Right lobe of liver (tissue), 4 donors: ENCODE data around the gene CREB3.

ENCODE experiments used
- POLR2A ChIP-seq: fragments of 450-650 bp; IDR thresholded peaks from one replicate; pipeline ENCODE4 v1.6.1; 2017; ENCODE audit warnings: antibody characterized with exemption, mild to moderate bottlenecking
- TF ChIP-seq, protein P1 (sequence below), 4 donors: fragments of 200-600 bp in 3 of 4; fragments of 450-650 bp in 1 of 4; IDR thresholded peaks; one replicate each; pipeline versions ENCODE4 v1.5.1 to v1.8.0; 2016 to 2022; ENCODE audit warnings: antibody characterized with exemption in 4 of 4, mild to moderate bottlenecking in 2 of 4
- donor health status: DM: no; HTN: no; CAD: no.
- donor health status: DM: no; HTN: no; CAD: no.
- donor health status: DM: no; HTN: yes; CAD: no.

DNA sequence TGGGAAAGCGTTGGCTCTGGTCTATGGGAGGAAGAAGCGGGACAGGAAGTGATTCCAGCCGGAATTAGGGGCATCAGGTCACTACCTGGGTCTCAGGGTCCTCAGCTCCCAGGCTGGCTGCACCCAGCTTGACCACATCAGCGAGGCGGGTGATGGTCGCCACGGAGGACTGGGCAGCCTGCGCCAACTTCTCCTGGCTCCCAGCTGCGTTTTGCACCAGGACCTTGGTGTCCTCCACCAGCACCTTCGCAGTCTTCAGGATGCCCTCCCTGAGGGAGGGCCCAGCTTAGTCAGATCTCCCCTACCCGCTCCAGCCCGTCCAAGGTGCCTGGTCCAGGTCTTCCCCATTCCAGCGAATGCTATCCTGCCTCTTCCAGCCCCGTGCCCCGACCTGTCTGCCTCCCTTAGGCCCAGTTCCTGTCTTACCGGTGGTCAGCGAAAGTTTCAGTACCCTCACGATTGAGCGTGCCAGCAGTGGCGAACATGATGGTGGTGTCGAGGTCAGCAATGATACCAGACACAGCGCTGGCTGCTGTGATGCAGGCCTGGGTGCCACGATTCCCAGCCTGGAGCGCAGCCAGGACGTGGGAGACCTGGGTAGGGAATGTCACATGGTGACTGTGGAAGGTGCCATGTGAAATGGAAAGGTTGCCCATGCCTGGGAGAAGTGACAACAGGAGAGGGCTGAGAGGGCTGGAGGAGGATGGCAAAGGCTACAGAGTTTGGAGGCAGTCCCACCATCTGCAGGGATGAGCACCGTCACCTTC is 28.4 kb upstream of the CREB3 start:
- TF ChIP-seq, protein P1, sequence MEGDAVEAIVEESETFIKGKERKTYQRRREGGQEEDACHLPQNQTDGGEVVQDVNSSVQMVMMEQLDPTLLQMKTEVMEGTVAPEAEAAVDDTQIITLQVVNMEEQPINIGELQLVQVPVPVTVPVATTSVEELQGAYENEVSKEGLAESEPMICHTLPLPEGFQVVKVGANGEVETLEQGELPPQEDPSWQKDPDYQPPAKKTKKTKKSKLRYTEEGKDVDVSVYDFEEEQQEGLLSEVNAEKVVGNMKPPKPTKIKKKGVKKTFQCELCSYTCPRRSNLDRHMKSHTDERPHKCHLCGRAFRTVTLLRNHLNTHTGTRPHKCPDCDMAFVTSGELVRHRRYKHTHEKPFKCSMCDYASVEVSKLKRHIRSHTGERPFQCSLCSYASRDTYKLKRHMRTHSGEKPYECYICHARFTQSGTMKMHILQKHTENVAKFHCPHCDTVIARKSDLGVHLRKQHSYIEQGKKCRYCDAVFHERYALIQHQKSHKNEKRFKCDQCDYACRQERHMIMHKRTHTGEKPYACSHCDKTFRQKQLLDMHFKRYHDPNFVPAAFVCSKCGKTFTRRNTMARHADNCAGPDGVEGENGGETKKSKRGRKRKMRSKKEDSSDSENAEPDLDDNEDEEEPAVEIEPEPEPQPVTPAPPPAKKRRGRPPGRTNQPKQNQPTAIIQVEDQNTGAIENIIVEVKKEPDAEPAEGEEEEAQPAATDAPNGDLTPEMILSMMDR (IDR thresholded peaks at IDR 0.05): no peak
- TF ChIP-seq POLR2A: no peak
